ENCODE measurements around the gene ALK. TPM values are rescaled to one million over a fixed set of nuclear protein-coding genes. Genes with fewer than 3 reads are reported as not detected.

The ALK gene
- total RNA-seq, 1 donor from 2014 or later, result 2.0 TPM

DNA sequence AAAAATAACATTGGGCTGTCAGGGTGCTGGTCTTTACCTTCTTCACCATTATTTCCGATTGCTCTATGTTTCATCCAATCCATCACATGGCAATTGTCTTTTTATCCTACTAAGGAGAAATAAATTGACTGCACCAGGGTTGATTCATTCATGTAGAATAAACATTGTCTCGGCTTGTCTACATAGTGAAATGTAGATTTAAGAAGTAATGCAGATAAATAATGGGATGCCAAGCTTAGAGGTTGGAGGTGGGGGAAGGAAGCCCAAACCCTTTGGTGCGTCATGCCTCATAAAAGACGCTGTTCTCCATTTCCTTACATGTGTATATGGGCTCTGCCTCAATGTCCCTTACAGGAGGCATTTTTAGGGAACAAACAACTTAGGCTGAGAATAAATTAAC lies 117.8 kb downstream of the ALK start:
- no peak for FAIRE-seq

GRCh38 chr2:29802986-29803385 lies 118.4 kb downstream of the ALK start:
- DNase-seq (ENCODE audit: low spot score in 2 of 2) (peak in 1 of 2 donors; percentile 20), FAIRE-seq (no peak)

More for the DNA sequence above, 117.8 kb downstream of the ALK start:
- DNase-seq (ENCODE audit: low spot score in 2 of 2), result no peak

- FAIRE-seq (no peak), DNase-seq (ENCODE audit: low spot score in 2 of 2) (no peak)
These were observed 121.8 kb downstream of the ALK start for GRCh38 chr2:29799628-29800027.

DNA sequence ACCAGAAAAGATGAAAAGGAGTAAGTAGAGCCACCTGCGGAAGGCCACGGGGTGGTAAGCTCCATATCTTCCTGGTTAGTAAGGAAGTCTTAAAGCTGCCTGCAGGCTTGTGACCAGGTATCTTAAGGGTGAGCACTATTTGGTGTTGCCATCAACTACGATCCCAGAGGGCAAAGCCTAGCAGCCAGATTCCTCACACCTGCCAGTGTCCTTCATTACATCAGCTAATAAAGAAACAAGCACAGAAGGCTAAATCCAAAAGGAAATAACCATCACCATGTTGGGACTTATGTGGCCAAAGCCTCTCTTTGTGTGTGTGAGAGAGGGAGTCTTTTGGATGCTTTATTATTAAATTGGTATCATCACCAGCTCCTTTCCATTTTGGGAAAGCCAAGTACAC lies 123.5 kb downstream of the ALK start:
- no peak for DNase-seq (ENCODE audit: low spot score in 2 of 2)
- FAIRE-seq, result no peak

GRCh38 chr2:29796446-29796845 lies 124.9 kb downstream of the ALK start:
- FAIRE-seq (no peak), DNase-seq (ENCODE audit: low spot score in 2 of 2) (no peak)

DNA sequence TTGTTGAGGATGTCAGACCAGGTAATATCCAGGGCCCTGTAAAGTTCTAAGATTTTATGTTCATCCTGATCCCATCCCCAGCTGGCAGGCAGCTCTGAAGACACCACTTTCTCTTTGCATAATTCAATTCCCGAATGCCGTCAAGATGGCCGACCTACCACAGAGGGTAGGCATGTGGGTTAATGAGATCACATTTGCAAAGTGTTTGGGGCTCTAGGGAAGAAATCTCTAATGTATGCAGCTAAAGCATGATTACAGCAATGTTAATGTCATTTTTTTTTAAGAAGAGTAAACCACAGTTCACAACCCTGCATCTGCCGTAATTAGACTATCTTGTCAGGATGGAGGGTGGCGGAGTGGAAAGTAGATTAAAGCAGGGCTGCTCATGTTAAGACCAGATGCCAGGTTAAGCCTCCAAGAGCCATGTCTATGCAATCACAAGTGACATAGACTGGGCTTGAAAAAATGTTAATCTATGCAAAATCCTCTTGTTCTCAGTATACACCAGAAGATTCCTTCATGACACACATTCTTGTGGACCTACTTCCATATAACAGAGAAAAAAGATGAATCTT lies 131.4 kb downstream of the ALK start:
- FAIRE-seq, result no peak

DNA sequence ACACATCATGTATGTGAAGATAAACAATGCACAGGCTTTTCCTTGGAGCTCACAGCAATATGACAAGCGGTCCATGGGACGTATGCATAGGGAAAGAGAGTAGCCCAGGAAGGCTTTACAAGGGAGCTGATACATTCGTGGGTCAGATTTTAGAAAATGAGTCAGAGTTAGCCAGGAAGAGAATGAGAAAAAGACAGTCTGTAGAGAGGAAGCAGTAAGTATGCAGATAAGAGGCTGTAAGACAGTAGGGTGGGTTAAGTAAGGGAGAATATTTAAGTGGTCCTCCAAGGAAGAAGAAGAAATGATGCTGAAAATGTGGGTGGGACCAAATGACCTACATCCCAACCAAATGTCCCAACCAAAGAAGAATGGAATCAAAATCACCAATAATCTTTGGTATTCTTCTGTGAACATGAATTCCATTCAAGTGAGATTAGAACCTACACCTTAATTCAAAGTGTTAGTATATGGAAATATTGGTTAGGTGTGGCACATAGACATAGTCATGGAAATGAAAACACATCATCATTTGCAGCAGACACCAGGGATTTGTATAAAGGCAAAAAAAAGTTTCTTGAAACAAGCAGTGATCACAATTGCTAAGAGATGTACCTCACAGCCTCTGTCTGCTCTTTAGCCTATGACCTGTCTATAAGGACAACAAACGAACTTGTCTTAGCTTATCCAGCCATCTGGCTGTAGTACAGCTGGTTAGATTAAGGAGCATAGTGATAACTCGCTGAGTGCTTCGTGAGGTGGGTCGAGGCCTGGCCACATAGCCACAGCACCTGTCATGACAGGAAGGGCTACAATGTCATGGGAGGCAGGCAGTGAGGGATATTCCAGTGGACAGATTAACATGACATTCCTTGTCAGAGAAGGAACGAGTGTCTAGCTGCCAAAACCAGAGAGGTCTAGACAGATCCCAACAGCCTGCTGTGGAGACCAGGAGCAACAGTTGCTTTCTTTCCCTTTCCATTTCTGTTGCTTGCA lies 133.6 kb downstream of the ALK start:
- DNase-seq (ENCODE audit: low spot score in 2 of 2) (no peak), FAIRE-seq (no peak)

More for the DNA sequence above, 131.4 kb downstream of the ALK start:
- DNase-seq (ENCODE audit: low spot score in 2 of 2), result no peak

GRCh38 chr2:29786361-29786760 lies 135.0 kb downstream of the ALK start:
- FAIRE-seq (no peak), DNase-seq (ENCODE audit: low spot score in 2 of 2) (no peak)

GRCh38 chr2:29783666-29784065 lies 137.7 kb downstream of the ALK start:
- FAIRE-seq (no peak), DNase-seq (ENCODE audit: low spot score in 2 of 2) (no peak)

DNA sequence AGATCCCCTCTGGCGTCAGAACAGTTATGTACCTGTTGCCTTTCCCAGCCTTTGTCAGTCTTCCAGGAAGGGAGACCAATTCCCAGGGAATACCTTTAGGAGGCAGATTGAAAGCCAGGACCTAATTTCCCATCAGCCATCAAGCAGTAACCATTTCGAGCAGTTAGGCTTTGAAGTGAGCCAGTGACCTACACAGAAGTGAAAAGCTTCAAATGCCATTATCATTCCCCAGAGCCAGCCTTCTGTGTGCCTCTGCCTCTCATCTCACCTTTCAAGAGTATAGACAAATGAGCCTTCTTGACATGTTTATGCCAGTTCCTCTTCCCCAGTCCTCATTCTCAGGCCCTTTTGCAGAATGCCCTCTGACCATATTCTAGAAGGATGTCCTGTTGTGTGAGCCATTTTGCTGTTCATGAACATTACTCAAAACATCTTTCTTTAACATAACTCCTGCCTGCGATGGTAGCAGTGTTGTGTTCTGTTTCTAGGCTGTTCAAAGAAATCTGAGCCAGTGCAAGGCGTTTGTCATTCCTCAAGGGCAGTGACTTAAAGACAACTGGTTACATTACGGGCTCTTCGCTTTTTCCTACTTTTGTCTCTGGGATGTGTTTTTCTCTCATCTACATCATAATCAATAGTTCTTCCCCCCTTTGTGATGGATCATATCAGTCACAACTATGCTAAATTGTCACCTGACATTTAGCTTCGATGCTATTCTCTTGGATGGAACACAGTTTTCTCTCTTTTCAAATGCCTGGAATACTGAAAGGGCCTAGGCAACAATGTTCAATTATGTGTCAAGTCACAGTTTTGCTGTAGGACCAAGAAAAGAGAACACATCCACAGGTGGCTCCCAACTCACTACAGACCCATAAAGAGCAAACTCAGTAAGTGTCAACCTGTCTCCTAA lies 138.6 kb downstream of the ALK start:
- no peak for DNase-seq (ENCODE audit: low spot score in 2 of 2)
- no peak for FAIRE-seq

DNA sequence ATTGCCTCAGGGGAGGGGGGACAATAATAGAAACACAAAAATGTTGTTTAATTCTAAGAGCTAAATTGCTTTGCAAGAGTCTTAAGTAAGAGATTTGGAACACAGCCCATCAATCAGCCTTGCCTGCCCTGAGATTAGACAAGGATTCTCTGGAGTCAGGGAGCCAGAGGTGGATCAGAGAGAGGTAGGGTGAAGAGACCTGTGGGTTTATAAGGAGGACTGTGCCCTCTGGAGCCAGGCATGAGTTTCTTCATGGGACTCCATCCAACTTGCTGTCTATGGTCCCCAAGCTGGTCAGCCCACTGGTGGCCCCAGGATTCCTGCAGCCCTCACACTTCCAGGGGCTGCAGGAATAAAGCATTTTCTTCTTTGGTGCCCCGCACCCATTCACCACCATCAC lies 139.3 kb downstream of the ALK start:
- no peak for DNase-seq (ENCODE audit: low spot score in 2 of 2)
- no peak for FAIRE-seq

GRCh38 chr2:29780906-29781305 lies 140.5 kb downstream of the ALK start:
- no peak for DNase-seq (ENCODE audit: low spot score in 2 of 2)
- no peak for FAIRE-seq

DNA sequence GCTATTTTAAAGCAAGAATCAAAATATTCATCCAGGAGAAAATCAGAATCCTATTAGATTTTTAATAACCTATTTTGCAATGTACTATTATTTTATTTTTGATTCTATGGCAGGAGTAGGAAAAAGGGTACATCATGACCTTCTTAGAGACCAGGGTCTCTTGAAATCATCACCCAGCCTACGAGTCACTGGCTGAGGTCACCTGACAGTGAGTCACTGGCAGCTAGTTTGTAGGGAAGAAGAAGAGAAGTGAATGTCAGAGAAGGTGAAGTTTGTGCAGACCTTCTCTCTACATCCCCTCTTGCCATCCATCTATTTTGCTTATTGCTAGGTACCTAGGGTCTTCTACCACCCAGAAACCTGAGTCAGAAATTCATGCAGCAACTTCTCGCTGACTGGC lies 144.2 kb downstream of the ALK start:
- no peak for FAIRE-seq
- DNase-seq (ENCODE audit: low spot score in 2 of 2), result no peak

DNA sequence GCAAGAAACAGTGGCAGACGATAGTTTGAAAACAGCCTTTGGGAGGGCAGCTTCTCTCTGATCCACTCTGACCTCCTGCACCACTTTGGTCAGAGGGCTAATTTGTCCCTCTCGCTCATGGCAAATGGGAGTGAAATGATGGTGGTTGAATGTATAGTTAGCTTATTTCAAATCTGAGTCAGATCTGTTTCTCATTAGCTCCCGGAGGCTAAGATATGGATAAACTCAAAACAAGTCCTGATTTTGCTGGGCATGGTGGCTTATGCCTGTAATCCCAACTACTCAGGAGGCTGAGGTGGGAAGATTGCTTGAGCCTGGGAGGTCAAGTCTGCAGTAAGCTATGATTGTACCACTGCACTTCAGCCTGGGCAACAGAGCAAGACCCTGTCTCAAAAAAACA lies 145.0 kb downstream of the ALK start:
- FAIRE-seq (no peak), DNase-seq (ENCODE audit: low spot score in 2 of 2) (no peak)

DNA sequence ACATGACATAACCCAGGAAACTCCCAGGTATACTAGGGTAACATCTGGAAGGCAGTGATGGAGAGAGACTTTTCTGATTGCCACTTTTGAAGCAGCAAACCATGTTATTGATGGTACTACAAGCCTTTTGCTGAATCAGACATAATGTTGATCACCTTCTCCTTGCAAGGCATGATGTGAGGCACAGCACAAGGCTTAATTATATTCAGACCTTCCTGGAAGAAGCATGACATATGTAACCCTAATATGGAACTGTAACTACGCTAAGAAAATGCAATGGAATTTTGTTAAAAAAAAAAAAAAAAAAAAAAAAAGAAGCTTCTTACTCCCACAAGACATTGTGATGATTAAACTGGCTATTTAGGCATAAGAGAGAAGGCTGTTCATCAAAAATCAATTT lies 145.4 kb downstream of the ALK start:
- no peak for FAIRE-seq
- DNase-seq (ENCODE audit: low spot score in 2 of 2), result no peak

DNA sequence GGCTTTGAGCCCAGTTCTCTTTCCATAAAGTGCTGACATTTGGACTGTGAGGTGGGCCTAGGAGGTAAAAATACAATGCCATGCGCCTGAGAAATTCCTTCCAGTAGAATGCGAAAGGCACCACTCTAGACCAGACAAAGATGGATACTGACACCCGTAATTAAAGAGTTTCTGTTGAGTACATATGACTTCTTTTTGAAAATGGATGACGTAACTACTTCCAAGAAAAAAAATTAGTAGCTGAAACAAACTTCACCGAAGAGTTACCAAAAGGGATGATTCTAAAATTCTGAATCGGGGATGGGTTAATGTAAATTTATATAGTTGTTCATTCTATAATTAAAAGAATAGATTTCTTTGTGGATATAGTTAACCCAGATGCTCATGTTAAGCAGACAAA lies 146.8 kb downstream of the ALK start:
- FAIRE-seq (no peak), DNase-seq (ENCODE audit: low spot score in 2 of 2) (no peak)

GRCh38 chr2:29770846-29771245 lies 150.5 kb downstream of the ALK start:
- DNase-seq (ENCODE audit: low spot score in 2 of 2) (no peak), FAIRE-seq (no peak)

DNA sequence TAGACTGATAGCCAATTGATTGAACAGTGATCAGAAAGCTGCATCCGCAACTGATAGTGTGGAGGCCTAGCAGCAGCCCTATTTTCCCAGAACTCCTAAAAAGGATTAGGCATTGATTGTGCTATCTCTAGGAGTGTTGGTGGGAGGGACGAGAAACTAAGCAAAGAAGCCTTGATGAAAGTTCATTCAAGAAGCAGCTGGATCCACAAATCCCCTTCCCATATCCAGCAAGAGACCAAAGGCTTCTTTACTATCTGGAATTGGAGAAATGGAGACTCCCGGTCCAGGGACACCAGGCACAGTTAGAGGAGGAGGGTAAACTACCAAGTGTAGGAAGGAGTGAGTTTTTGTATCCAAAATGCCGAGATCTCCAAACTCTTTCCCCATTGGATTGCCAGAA lies 151.5 kb downstream of the ALK start:
- FAIRE-seq (no peak), DNase-seq (ENCODE audit: low spot score in 2 of 2) (no peak)

DNA sequence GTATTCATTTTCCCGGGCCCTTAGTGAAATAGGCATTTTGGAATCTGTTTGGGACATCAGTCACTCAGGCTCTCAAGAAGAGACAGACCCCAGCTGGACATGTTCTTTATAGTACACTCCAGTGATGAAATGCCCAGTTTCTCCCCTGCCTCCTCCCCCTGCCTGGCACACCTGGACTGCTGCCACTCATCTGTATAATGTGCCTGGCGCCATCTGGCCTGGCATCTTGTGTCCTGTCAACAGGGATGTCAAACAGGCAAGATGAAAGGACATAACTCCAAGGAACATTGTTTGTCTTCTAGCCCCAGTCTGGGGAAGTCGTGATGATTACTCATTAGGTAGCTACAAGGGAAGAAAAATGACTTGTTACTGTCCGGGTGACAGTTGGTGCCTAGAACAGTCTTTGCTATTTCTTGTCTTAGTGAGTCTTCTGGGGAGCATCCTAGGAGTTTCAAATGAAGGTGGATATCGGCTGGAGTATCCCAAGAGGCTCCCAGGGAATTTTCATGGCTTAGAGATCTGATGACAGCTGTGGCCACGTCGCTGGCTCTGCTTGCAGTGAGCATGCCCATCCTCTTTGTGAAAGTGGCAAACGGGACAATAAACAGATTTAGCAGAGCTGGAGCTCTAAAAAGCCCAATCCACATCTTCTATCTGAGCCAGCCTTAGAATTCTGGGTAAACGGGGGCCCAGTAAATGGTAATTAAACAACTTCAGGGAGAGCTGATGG lies 153.6 kb downstream of the ALK start:
- FAIRE-seq (no peak), DNase-seq (ENCODE audit: low spot score in 2 of 2) (no peak)

GRCh38 chr2:29766191-29766590 lies 155.2 kb downstream of the ALK start:
- no peak for DNase-seq (ENCODE audit: low spot score in 2 of 2)
- FAIRE-seq, result no peak
